OCI-LY3 (cell line): Measurements from ENCODE around the gene SLC25A21.

Source experiments
- H2AFZ ChIP-seq: fragments of 200-600, 300-600 bp; shearing (Covaris generic); 2 replicates; pipeline ENCODE4 v1.6.0; 2014; ENCODE audit warnings: antibody characterized with exemption, low read depth, low read length
- H3K27ac ChIP-seq: fragments of 200-600, 300-600 bp; sonication (generic); 2 replicates; pipeline ENCODE4 v1.5.1; 2014; ENCODE audit warnings: mild to moderate bottlenecking, low read length, moderate library complexity, mixed read lengths
- H3K27me3 ChIP-seq: fragments of 200-600, 300-600 bp; sonication (generic); 2 replicates; pipeline ENCODE4 v1.6.1; 2014; ENCODE audit warnings: low read depth, low read length, mixed read lengths
- H3K36me3 ChIP-seq: fragments of 200-600, 300-600 bp; sonication (generic); replicated peaks from 2 replicates; pipeline ENCODE3; 2014; ENCODE audit warnings: low read depth, low read length, mixed read lengths
- H3K4me1 ChIP-seq: fragments of 300-600, 200-600 bp; sonication (generic); 2 replicates; pipeline ENCODE4 v1.6.1; 2014; ENCODE audit warnings: low read length, mixed read lengths
- H3K4me2 ChIP-seq: fragments of 200-600, 300-600 bp; sonication (generic); 2 replicates; pipeline ENCODE4 v1.6.1; 2014; ENCODE audit warnings: low read length, mixed read lengths
- H3K4me3 ChIP-seq: fragments of 300-600, 200-600 bp; sonication (generic); 2 replicates; pipeline ENCODE4 v1.5.1; 2014; ENCODE audit warnings: antibody characterized with exemption, mild to moderate bottlenecking, low read length, moderate library complexity
- H3K79me2 ChIP-seq: fragments of 300-600, 200-600 bp; shearing (Covaris generic); 2 replicates; pipeline ENCODE4 v1.6.1; 2014; ENCODE audit warnings: mild to moderate bottlenecking, low read length, mixed read lengths
- H3K9ac ChIP-seq: fragments of 300-600, 200-600 bp; shearing (Covaris generic); 2 replicates; pipeline ENCODE4 v1.6.0; 2014; ENCODE audit warnings: mild to moderate bottlenecking, low read length, moderate library complexity
- H3K9me3 ChIP-seq: fragments of 200-600, 300-600 bp; shearing (Covaris generic); 2 replicates; pipeline ENCODE4 v1.6.1; 2014; ENCODE audit warnings: low read length, mixed read lengths; ENCODE audit not compliant: insufficient read depth
- H4K20me1 ChIP-seq: fragments of 200-600, 300-600 bp; sonication (generic); 2 replicates; pipeline ENCODE4 v1.6.1; 2016; ENCODE audit warnings: low read length, mixed read lengths; ENCODE audit not compliant: insufficient read depth
- EZH2phosphoT487 ChIP-seq: fragments of 200-600 bp; shearing (Covaris generic); IDR thresholded peaks from 2 replicates; pipeline ENCODE4 v1.6.1; 2018; ENCODE audit warnings: antibody characterized with exemption, mixed run types, low read depth
- TF ChIP-seq, protein P1 (sequence below): fragments of 200-600, 300-600 bp; sonication (generic); IDR thresholded peaks from 2 replicates; pipeline ENCODE4 v1.5.1; 2014; ENCODE audit warnings: antibody characterized with exemption, low read length, low read depth

Gene SLC25A21

DNA sequence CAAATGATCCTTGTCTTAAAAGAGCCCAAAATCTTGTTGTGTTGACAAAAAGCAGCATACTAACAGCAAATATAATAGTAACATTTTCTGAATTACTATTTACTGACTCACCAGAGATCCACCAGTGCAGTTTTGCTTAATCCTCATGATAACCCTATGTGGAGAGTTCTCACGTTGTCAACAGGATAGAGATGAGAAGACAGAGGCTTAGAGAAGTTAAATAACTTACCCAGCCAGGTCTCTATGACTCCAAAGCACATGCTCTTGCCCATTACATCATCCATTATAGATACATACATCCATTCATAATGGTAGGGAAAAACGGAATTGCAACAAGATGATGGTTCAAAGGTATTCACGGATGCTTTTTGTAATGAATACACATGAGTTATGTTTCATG is 398.8 kb downstream of the SLC25A21 start:
- Histone ChIP-seq H3K9ac (no peak overlapping the region), H2AFZ (no peak overlapping the region), H4K20me1 (no peaks in the 10 kb centered on the region), H3K4me3 (no peak overlapping the region), H3K36me3 (no peaks in the 10 kb centered on the region), H3K9me3 (no peaks in the 10 kb centered on the region), H3K79me2 (no peaks in the 10 kb centered on the region), H3K27ac (no peak overlapping the region), H3K4me2 (no peak overlapping the region), H3K4me1 (peaks cover 15% of the 10 kb centered on the region), H3K27me3 (no peaks in the 10 kb centered on the region)
- no peak for TF ChIP-seq EZH2phosphoT487
- TF ChIP-seq, protein P1, sequence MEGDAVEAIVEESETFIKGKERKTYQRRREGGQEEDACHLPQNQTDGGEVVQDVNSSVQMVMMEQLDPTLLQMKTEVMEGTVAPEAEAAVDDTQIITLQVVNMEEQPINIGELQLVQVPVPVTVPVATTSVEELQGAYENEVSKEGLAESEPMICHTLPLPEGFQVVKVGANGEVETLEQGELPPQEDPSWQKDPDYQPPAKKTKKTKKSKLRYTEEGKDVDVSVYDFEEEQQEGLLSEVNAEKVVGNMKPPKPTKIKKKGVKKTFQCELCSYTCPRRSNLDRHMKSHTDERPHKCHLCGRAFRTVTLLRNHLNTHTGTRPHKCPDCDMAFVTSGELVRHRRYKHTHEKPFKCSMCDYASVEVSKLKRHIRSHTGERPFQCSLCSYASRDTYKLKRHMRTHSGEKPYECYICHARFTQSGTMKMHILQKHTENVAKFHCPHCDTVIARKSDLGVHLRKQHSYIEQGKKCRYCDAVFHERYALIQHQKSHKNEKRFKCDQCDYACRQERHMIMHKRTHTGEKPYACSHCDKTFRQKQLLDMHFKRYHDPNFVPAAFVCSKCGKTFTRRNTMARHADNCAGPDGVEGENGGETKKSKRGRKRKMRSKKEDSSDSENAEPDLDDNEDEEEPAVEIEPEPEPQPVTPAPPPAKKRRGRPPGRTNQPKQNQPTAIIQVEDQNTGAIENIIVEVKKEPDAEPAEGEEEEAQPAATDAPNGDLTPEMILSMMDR: no peak

DNA sequence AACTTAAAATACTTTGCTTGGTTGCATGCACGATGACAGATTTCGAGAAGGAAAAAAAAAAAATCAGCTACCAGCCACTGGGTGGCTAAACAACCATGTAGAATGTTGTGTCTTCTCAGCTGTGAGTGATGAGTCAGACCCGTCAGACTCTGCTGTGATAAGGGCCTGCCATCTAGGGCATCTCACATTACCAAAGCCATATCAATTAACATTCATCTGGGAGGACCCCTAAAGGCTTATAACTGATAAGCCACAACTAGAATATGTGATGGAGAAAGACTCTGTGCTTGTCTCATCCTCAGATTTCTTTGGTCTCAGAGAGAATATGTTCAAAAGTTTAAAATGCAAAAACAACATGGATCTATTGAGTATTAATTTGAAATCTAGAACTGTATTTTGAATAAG is 399.3 kb downstream of the SLC25A21 start:
- TF ChIP-seq EZH2phosphoT487: no peak
- TF ChIP-seq, protein P1: peak; percentile 66
- H4K20me1 ChIP-seq: no peaks in the 10 kb centered on the region
- no peak overlapping the region for H3K27ac ChIP-seq

DNA sequence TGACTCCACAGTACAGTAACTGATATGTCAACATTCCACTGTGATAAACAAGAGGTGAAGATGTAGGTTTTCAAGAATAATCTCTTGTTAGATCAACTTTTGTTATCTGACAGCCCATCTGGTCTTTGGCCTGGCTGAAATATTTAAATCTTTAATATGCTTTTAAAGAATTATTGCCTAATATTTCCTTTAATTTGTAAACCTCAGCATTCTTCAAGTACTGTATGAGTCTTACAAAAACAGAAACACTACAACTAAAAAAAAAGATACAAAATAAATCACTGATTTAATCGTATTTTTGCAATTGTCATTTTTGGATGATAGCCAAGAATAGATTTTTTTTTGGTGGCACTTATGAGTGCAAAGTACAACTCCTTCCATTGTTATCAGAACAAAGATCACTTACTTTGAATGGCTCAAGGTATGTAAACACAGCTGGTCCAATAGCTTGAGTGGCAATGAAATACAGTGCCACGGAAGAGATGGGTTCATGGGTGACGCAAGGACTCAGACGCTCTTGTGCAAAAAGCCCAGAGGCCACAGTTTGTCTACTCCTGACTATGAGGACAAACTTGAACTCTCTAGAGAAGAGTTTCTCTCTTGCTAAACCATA is 401.3 kb downstream of the SLC25A21 start:
- TF ChIP-seq, protein P1: no peak
- no peak for TF ChIP-seq EZH2phosphoT487
- peaks cover 15% of the 10 kb centered on the region for H3K4me1 ChIP-seq
- no peak overlapping the region for H3K4me2 ChIP-seq
- no peaks in the 10 kb centered on the region for H3K9me3 ChIP-seq
- no peaks in the 10 kb centered on the region for H3K27me3 ChIP-seq
- H4K20me1 ChIP-seq: no peaks in the 10 kb centered on the region
- H3K27ac ChIP-seq: no peak overlapping the region
- H3K79me2 ChIP-seq: no peaks in the 10 kb centered on the region
- no peaks in the 10 kb centered on the region for H3K36me3 ChIP-seq
- H3K4me3 ChIP-seq: no peak overlapping the region
- no peak overlapping the region for H2AFZ ChIP-seq
- no peak overlapping the region for H3K9ac ChIP-seq

More for the DNA sequence above, 399.3 kb downstream of the SLC25A21 start:
- H3K4me1 ChIP-seq: peaks cover 15% of the 10 kb centered on the region
- H3K36me3 ChIP-seq: no peaks in the 10 kb centered on the region
- peak overlapping the region; percentile 47 for H3K4me2 ChIP-seq
- H3K4me3 ChIP-seq: peak overlapping the region; percentile 11; the same call in 1 of the 2 replicates
- H3K79me2 ChIP-seq: no peaks in the 10 kb centered on the region
- H2AFZ ChIP-seq: no peak overlapping the region
- no peak overlapping the region for H3K9ac ChIP-seq
- H3K9me3 ChIP-seq: no peaks in the 10 kb centered on the region
- H3K27me3 ChIP-seq: no peaks in the 10 kb centered on the region

DNA sequence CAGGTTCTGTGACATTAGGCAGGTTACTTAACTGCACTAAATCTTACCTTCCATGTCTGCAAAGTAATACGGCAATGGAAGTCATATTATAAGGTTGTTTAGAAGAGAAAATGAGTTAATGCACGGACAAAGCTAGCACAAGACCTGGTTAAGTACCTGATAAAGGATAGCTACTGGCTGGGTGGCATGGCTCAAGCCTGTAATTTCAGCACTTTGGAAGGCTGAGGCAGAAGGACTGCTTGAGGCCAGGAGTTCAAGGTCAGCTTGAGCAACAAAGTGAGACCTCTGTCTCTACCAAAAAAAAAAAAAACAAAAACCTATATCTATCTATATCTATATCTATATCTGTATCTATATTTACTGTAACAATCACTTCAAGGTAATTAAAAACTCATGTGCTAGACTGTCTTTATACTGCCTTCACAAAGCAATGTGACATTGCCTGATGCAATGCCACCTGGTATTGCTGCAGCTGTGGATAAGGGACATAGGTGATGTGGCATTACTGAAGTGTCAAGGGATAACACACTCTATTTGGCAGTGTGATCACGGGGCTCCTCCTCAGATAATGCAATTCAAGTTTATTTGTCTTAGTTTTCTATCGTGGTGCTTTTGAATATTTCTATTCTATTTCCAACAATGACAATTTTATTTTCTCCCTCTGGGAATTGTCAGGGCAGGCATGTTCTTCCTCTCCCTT is 403.6 kb downstream of the SLC25A21 start:
- Histone ChIP-seq H3K27me3 (no peaks in the 10 kb centered on the region), H3K79me2 (no peaks in the 10 kb centered on the region), H2AFZ (no peak overlapping the region), H3K27ac (no peak overlapping the region), H3K9ac (no peak overlapping the region), H3K4me2 (no peak overlapping the region), H3K9me3 (no peaks in the 10 kb centered on the region), H3K36me3 (no peaks in the 10 kb centered on the region), H3K4me3 (no peak overlapping the region), H3K4me1 (peaks cover 13% of the 10 kb centered on the region), H4K20me1 (no peaks in the 10 kb centered on the region)
- TF ChIP-seq, protein P1: no peak
- no peak for TF ChIP-seq EZH2phosphoT487
